G401.6 (cell line): ENCODE measurements around the gene ANO9.

Source experiments
- FAIRE-seq: peaks from 2 replicates; lab custom pipeline; 2012; peaks lifted over from hg19 to GRCh38; lab: Jason Lieb, UNC

ANO9 gene

GRCh38 chr11:441418-442274 is at the start of gene ANO9:
Gene ANO9, minus strand, starts transcription at chr11:442011. Its CDS starts 85 bp downstream, at chr11:441926.
- no peak for FAIRE-seq

GRCh38 chr11:491358-491757 is 49.5 kb upstream of the ANO9 start:
- no peak for FAIRE-seq

- FAIRE-seq: no peak
These were observed 49.1 kb upstream of the ANO9 start for GRCh38 chr11:490930-491260.

DNA sequence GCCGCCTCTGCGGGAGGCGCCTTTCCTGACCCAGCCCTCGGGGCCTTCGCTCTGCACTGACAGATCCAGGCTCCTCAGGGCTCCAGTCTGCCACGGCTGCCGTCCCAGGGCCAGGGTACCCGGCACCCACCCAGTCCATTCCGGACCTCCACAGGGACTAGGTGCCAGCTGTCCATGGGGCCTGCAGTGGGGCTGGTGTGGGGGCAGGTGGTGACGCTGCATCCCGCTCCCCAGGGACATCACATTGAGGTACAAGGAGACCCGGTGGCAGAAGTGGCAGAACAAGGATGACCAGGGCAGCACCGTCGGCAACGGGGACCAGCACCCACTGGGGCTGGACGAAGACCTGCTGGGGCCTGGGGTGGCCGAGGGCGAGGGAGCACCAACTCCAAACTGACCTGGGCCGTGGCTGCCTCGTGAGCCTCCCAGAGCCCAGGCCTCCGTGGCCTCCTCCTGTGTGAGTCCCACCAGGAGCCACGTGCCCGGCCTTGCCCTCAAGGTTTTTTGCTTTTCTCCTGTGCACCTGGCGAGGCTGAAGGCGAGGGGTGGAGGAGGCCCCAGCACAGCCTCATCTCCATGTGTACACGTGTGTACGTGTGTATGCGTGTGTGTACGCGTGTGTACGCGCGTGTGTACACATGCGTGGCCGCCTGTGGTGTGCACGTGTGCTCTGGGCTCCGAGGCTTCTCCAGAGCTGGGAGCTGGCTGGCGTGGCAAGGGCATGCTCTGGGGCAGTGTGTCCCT is 48.5 kb upstream of the ANO9 start:
- no peak for FAIRE-seq

DNA sequence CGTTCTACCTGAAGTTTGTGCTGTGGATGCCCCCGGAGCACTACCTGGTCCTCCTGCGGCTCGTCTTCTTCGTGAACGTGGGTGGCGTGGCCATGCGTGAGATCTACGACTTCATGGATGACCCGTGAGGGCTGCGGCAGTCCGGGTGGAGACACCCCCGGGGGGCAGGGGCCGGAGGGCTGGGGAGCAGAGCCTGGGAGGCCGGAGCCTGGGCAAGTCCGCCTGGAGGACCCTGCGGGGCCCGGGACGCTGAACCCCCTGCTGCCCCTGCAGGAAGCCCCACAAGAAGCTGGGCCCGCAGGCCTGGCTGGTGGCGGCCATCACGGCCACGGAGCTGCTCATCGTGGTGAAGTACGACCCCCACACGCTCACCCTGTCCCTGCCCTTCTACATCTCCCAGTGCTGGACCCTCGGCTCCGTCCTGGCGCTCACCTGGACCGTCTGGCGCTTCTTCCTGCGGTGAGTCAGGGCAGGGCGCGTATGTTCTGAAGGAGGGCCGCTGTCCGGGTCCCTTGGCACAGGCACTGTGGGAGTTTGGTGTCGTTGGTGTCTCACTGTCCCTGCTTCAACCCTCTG is 47.9 kb upstream of the ANO9 start:
- FAIRE-seq: no peak

DNA sequence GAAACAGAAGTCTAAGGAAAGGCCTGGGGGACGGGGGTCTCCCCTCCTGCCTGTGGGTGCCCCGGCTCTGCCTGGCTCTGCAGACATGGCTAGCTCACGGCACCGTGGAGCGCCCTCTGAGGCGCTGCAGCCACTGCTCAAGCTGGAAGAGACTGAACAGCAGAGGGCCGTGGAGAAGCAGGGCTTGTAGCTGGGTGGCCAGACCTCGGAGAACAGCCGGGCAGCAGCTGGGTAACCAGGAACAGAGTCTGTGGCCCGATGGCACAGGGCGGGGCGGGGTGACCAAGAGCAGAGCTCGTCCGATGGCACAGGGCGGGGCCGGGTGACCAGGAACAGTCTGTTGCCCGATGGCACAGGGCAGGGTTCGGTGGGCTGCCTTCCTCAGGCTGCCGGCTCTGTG is 47.2 kb upstream of the ANO9 start:
- no peak for FAIRE-seq

DNA sequence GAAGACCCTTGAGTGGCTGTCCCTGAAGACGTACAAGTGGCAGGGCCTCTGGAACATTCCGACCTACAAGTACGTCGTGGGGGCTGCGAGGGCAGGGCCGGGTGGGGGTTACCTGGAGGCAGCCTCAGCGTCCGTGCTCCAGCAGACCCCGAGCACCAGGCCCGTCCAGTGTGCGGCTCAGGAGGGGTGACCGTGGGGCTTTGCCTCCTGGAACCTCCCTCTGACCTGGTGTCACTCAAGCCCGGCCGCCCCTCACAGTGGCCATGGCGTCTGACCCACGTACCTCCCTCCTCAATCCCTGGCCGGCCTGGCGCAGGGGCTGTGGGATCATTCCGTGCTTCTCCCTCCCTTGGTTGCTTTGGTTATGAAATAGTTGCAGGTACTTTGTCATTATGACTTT is 46.8 kb upstream of the ANO9 start:
- FAIRE-seq: no peak

DNA sequence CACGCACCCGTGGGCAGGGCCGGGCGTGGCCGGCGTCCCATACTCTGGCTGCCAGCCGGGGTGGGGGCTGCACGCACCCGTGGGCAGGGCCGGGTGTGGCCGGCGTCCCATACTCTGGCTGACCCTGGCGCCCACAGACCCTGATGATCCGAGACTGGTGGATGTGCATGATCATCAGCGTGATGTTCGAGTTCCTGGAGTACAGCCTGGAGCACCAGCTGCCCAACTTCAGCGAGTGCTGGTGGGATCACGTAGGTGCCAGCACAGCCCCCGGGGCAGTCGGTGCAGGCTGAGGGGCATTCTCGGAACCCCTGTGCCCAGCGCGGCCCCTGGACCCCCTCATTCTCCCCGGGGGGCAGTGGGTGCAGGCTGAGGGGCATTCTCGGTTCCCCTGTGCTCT is 46.3 kb upstream of the ANO9 start:
- no peak for FAIRE-seq

- no peak for FAIRE-seq
These were observed 45.8 kb upstream of the ANO9 start for GRCh38 chr11:487571-488021.

DNA sequence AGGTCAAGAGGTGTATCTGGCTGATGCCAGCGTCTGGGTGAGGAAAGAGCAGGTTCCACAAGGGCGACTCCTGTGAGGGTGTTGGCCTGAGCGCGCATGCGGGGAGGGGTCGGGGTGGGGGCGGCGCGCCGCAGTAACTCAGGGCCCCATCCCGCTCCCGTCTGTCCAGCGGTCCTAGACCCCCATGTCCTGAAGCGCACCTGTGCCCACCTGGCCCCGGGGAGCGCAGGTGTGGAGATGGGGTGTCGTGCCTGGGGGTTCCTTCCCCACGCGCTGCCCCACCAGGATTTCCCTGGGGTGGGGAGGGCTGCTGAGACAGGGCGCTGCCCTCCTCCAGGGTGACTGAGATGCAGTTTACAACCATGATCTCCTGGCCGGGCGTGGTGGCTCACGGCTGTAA is 44.4 kb upstream of the ANO9 start:
- no peak for FAIRE-seq

DNA sequence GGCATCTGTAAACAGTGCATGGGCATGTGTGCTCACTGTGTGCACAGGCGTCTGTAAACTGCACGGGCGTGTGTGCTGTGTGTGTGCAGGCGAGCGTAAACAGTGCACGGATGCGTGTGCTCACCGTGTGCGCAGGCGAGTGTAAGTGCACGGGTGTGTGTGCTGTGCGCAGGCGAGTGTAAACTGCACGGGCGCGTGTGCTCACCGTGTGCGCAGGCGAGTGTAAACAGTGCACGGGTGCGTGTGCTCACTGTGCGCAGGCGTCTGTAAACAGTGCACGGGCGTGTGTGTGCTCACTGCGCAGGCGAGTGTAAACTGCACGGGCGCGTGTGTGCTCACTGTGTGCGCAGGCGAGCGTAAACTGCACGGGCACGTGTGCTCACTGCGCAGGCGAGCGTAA is 42.8 kb upstream of the ANO9 start:
- no peak for FAIRE-seq

DNA sequence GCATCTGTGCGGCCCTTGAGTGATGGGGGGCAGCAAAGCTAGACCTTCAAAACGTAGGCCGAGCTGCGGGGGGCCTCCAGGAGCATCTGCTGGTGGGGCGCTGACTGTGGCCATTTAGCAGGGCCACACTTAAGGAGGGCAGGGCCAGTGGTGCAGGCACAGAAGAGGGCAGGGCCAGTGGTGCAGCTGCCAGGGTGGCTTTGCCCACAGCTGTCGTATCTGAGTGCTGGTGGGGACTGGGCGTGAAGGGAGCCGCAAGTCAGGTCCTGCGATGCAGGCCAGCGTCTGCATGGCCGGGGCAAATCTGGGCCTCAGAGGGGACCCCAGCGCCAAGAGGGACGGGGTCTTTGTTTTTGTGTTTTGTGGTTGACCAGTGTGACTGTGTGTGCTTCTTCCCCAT is 37.5 kb upstream of the ANO9 start:
- no peak for FAIRE-seq

GRCh38 chr11:477052-477715 is 35.4 kb upstream of the ANO9 start:
- FAIRE-seq: no peak

DNA sequence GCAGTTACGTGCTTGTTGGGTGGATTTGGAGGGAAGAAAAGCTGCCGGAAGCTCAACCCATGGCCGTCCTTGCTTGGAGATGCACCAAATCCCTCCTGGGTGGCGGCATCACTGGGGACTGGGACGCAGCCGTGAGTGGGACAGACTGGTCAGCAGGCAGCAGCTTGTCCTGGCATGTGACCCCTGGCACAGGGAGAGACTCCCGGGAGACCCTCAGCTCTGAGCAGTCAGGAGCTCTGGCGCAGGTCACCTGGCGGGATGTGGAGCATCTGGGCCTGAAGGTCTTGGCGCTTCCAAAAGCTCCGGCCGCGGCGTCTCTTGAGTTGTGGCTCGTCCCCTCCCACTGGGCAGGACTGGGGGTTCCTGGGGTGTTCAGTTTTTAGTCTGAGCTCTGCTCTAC is 34.6 kb upstream of the ANO9 start:
- FAIRE-seq: no peak

DNA sequence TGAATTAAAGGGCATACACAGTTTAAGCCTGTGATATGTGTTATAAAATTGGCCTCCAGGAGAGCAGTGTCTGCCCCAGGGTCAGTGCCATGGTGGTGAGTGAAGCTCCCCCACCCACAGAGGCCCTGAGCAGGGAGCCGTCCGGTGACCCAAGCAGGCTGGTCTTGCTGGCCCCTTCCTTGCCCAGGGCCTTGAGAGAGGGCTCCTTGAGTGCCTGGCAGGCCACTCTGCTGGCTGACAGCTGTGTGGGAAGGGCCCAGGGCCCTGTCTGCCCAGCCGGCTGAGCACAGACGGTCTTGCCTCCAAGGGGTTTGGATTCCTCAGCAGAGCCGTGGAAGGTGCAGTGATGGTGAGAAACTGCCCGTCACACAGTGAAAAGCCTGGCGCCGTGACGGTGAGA is 34.1 kb upstream of the ANO9 start:
- FAIRE-seq: no peak

DNA sequence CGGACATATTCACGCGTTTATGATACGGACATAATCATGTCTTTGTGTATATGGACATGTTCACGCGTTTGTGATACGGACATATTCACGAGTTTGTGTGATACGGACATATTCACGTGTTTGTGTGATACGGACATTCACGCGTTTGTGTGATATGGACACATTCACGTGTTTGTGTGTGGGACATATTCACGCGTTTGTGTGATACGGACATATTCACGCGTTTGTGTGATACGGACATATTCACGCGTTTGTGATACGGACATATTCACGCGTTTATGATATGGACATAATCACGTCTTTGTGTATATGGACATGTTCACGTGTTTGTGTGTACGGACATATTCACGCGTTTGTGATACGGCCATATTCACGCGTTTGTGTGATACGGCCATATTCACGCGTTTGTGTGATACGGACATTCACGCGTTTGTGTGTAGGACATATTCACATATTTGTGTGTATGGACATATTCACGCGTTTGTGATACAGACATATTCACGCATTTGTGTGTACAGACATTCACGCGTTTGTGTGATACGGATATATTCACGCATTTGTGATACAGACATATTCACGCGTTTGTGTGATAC is 33.2 kb upstream of the ANO9 start:
- FAIRE-seq: no peak

GRCh38 chr11:473962-474785 is 32.4 kb upstream of the ANO9 start:
- no peak for FAIRE-seq

- no peak for FAIRE-seq
These were observed 31.6 kb upstream of the ANO9 start for GRCh38 chr11:473415-473814.

GRCh38 chr11:472816-473215 is 31.0 kb upstream of the ANO9 start:
- no peak for FAIRE-seq

DNA sequence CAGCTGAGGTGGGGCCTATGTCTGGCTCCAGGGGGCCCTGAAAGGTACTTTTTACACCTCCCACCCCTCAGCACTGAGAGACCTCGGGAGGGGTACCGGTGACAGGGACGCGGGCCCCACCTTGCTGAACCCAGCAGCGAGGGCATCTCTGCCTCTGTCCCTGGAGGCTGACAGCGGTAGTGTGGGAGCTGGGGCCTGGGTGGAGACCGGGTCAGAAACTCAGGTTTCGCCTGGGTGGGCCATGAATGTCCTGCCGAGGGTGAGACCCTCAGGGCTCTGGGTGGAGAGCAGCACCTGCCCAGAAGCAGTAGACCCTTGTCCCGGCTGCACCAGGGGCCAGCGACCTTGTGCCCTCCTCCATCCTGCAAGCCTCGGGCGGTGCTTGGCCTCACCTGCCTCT is 30.5 kb upstream of the ANO9 start:
- no peak for FAIRE-seq

DNA sequence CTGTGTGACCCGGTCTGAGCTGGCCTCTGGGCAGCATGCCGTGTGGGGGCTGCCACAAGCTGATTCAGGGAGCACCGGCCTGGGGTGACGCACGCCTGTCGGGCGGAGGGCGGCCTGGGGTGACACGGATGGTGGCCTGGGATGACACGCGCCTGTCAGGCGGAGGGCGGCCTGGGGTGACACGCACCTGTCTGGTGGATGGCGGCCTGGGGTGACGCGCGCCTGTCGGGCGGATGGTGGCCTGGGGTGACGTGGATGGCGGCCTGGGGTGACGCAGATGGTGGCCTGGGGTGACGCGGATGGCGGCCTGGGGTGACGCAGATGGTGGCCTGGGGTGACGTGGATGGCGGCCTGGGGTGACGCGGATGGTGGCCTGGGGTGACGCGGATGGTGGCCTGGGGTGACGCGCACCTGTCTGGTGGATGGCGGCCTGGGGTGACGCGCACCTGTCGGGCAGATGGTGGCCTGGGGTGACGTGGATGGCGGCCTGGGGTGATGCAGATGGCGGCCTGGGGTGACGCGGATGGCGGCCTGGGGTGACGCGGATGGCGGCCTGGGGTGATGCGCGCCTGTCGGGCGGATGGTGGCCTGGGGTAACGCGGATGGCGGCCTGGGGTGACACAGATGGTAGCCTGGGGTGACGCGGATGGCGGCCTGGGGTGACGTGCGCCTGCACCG is 29.8 kb upstream of the ANO9 start:
- no peak for FAIRE-seq
